Measurements from ENCODE around the gene ACER3. TPM values are rescaled to one million over a fixed set of nuclear protein-coding genes. Genes with fewer than 3 reads are reported as not detected.
A peak's percentile ranks its signal among the peaks of the same experiment; 100 is the strongest.

Gene ACER3
- total RNA-seq, 1 donor from 2014 or later, result 16.2 TPM

DNA sequence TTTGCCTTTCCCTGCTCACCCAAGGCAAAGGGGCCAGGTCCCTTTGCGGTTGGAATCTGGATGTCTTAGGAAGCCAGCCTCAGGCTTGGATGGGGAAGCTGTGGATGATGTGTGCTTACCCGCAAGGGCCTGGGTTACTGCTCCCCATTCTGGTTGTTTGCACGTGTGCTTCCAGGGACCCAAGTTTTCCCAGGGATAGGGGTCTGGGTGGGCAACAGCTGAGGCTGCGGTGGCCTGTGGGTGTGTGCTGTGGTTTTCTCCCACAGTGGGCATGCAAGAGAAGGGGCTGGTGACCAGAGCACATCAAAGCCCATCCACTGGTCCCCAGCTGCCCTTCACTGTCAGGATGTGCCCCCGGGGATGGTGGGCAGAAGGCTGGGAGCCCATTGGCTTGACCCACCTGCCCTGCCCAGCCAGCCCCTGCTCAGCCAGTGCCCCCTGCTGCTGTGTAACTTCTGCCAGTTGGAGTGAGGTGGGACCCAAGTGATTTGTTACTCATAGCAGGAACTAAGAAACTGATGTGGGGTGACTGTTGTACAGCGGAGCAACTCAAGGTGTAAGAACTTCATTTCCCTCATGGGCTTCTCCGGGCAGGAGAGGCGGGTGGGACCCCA lies 209.4 kb downstream of the ACER3 start:
- TF ChIP-seq POLR2AphosphoS5 (IDR thresholded peaks at IDR 0.05; ENCODE audit: insufficient read depth in 1 of 2, low read depth in 1 of 2), result no peak
- TF ChIP-seq POLR2A (IDR thresholded peaks at IDR 0.05), result no peak
- TF ChIP-seq, protein P1, sequence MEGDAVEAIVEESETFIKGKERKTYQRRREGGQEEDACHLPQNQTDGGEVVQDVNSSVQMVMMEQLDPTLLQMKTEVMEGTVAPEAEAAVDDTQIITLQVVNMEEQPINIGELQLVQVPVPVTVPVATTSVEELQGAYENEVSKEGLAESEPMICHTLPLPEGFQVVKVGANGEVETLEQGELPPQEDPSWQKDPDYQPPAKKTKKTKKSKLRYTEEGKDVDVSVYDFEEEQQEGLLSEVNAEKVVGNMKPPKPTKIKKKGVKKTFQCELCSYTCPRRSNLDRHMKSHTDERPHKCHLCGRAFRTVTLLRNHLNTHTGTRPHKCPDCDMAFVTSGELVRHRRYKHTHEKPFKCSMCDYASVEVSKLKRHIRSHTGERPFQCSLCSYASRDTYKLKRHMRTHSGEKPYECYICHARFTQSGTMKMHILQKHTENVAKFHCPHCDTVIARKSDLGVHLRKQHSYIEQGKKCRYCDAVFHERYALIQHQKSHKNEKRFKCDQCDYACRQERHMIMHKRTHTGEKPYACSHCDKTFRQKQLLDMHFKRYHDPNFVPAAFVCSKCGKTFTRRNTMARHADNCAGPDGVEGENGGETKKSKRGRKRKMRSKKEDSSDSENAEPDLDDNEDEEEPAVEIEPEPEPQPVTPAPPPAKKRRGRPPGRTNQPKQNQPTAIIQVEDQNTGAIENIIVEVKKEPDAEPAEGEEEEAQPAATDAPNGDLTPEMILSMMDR (IDR thresholded peaks at IDR 0.05), result no peak
- DNase-seq (ENCODE audit: extremely low spot score in 2 of 2), result no peak
- Histone ChIP-seq H3K27ac (no peak overlapping the region), H3K4me1 (peaks cover 55% of the 10 kb centered on the region), H3K4me3 (no peak overlapping the region), H3K36me3 (no peaks in the 10 kb centered on the region), H3K27me3 (no peaks in the 10 kb centered on the region), H3K9me3 (no peaks in the 10 kb centered on the region)
- intact Hi-C loops (cut with DNase I), result no loop called here

DNA sequence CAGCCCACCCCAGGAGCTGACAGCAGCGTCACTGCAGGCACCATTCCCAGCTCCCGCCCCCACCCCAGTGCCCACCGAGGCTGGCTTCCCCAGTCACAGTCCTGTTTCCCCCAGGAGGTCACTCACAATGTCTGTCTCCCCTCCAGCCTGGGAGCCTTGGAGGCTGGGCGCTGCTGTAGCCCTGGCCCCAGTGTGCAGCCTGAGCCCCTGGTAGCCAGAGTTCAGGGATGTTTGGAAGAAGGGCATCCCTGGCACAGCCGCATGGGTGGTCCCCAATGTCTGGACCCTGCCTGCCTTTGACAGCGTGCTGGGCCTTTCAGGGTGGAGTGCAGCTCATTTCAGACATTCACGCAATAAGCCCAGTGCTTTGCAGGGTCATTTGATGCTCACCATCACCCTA lies 210.4 kb downstream of the ACER3 start:
- Histone ChIP-seq H3K9me3 (no peaks in the 10 kb centered on the region), H3K36me3 (no peaks in the 10 kb centered on the region), H3K4me1 (peaks cover 60% of the 10 kb centered on the region), H3K27ac (no peak overlapping the region), H3K4me3 (no peak overlapping the region), H3K27me3 (no peaks in the 10 kb centered on the region)
- no peak for DNase-seq (ENCODE audit: extremely low spot score in 2 of 2)
- intact Hi-C loops (cut with DNase I), result no loop called here
- no peak for TF ChIP-seq POLR2A (IDR thresholded peaks at IDR 0.05)
- TF ChIP-seq, protein P1 (IDR thresholded peaks at IDR 0.05), result no peak
- no peak for TF ChIP-seq POLR2AphosphoS5 (IDR thresholded peaks at IDR 0.05; ENCODE audit: insufficient read depth in 1 of 2, low read depth in 1 of 2)

DNA sequence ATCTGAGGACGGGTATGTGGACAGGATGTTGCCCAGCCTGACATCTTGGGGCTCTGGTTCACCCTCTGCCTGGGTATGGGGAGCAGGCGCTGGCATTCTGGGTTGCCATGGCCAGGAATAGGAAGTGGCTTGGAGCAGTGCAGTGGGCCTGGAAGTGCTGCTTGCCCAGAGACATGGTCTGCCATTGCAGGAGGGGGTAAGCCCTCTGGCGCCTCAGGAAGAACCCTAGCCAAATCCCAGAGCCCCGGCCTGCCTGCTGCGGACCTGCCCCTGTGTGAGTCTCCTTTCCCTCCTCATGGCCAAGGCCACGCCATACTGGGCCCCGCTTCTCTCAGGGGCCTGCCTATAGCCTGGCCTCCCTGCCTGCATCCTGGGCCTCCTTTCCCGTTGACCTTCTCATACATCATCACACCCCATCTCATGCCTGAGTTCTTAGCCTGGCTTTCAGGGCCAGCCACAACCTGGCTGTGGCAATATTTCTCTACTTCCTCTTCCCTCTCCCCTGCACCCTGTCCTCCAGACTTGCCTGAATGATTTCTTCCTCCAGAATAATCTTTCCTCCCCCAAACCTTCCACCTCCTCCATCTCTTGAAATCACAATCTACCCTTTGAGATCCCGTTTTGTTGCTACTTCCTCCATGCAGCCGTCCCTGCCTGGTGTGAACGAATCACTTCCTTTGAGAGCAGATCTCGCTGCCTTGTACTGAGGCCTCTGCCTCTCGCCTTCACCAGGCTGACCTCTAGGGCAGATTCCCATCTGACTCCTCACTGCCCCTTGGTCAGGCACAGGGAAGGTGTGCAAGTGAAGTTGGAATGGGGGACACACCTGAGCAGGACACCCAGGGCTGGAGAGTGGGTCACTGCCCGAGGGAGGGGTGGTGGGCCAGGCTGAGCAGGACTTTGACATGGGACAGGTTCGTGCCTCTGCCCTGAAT lies 211.2 kb downstream of the ACER3 start:
- Histone ChIP-seq H3K4me1 (peaks cover 60% of the 10 kb centered on the region), H3K4me3 (no peak overlapping the region), H3K36me3 (no peaks in the 10 kb centered on the region), H3K9me3 (no peaks in the 10 kb centered on the region), H3K27ac (peak overlapping the region; percentile 93), H3K27me3 (no peaks in the 10 kb centered on the region)
- no peak for DNase-seq (ENCODE audit: extremely low spot score in 2 of 2)
- TF ChIP-seq, protein P1 (IDR thresholded peaks at IDR 0.05), result no peak
- no peak for TF ChIP-seq POLR2A (IDR thresholded peaks at IDR 0.05)
- no peak for TF ChIP-seq POLR2AphosphoS5 (IDR thresholded peaks at IDR 0.05; ENCODE audit: insufficient read depth in 1 of 2, low read depth in 1 of 2)
- intact Hi-C loops (cut with DNase I), result no loop called here

DNA sequence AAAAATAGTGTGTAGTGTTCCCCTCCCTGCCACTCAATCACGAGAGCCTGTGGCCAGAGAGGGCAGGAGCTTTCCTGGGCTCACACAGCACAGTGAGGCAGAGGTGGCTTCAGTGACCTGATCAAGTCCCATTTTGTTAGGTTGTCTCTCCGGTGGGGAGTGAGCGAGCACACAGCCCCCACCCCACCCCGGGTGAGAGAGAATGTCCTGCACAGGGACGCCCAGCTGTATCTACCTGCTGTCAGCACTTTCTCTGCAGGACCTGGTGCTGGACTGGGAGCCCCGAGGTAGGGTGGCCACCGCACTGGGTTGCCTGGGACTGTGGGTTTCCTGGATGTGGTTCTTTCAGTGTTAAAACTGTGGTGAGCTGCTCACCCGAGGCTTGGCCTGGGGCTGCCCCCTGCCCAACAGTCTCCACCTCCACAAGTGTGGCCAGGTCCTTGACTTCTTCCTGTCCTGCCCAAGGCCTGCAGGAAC lies 212.2 kb downstream of the ACER3 start:
- peak overlapping the region; percentile 93 for H3K27ac ChIP-seq
- TF ChIP-seq POLR2AphosphoS5 (IDR thresholded peaks at IDR 0.05; ENCODE audit: insufficient read depth in 1 of 2, low read depth in 1 of 2) (no peak), POLR2A (IDR thresholded peaks at IDR 0.05) (no peak)
- TF ChIP-seq, protein P1 (IDR thresholded peaks at IDR 0.05), result no peak
- no peaks in the 10 kb centered on the region for H3K27me3 ChIP-seq
- H3K9me3 ChIP-seq, result no peaks in the 10 kb centered on the region
- intact Hi-C loops (cut with DNase I), result no loop called here
- no peak for DNase-seq (ENCODE audit: extremely low spot score in 2 of 2)
- peaks cover 51% of the 10 kb centered on the region for H3K4me1 ChIP-seq
- H3K36me3 ChIP-seq, result no peaks in the 10 kb centered on the region
- no peak overlapping the region for H3K4me3 ChIP-seq
